HepG2 (cell line): ENCODE results near the gene DRC7.

Experiments
- HOXA3 ChIP-seq: sonication (generic); formaldehyde crosslinking; IDR thresholded peaks from 2 replicates; pipeline ENCODE4 v1.5.0; 2020; ENCODE audit warnings: missing genetic modification reagents
- KAT7 ChIP-seq: IDR thresholded peaks from 2 replicates; pipeline ENCODE4 v1.6.1; 2018; ENCODE audit warnings: borderline replicate concordance, missing compliant biosample characterization
- KDM4B ChIP-seq: sonication (generic); formaldehyde crosslinking; IDR thresholded peaks from 2 replicates; pipeline ENCODE4 v1.4.0; 2020; ENCODE audit warnings: missing genetic modification reagents
- KLF12 ChIP-seq: sonication (generic); formaldehyde crosslinking; IDR thresholded peaks from 2 replicates; pipeline ENCODE4 v1.4.0; 2020; ENCODE audit warnings: missing genetic modification reagents, borderline replicate concordance
- MAFK ChIP-seq, 2 experiments: IDR thresholded peaks in 1 of 2; conservative IDR thresholded peaks in 1 of 2; 2 replicates each; pipeline ENCODE4 v1.6.1; 2011; ENCODE audit warnings: improper control_type of control experiment in 2 of 2, low read length in 2 of 2
- POLR2A ChIP-seq, 2 experiments: IDR thresholded peaks; 2 replicates each; pipeline ENCODE4 v1.6.1; 2011; ENCODE audit warnings: low read depth in 2 of 2, low read length in 2 of 2, mild to moderate bottlenecking in 1 of 2, moderate library complexity in 1 of 2; ENCODE audit not compliant: insufficient read depth in 1 of 2
- ZBTB1 ChIP-seq: sonication (generic); formaldehyde crosslinking; IDR thresholded peaks from 2 replicates; pipeline ENCODE4 v1.4.0; 2020; ENCODE audit warnings: missing genetic modification reagents, borderline replicate concordance
- ZEB1 ChIP-seq: IDR thresholded peaks from 2 replicates; pipeline ENCODE4 v1.6.1; 2012; ENCODE audit warnings: mild to moderate bottlenecking, low read depth, inconsistent platforms; ENCODE audit not compliant: insufficient replicate concordance
- ZNF317 ChIP-seq: sonication (generic); formaldehyde crosslinking; IDR thresholded peaks from 2 replicates; pipeline ENCODE4 v1.5.0; 2020; ENCODE audit warnings: mild to moderate bottlenecking, missing genetic modification reagents
- ZNF768 ChIP-seq: sonication (generic); formaldehyde crosslinking; IDR thresholded peaks from 2 replicates; pipeline ENCODE4 v1.4.0; 2020; ENCODE audit warnings: missing genetic modification reagents
- TF ChIP-seq, protein P1 (sequence below): sonication (generic); formaldehyde crosslinking; IDR thresholded peaks from 2 replicates; pipeline ENCODE4 v1.5.1; 2020; ENCODE audit warnings: missing genetic modification reagents, mild to moderate bottlenecking, borderline replicate concordance
- TF ChIP-seq, protein P2 (sequence below): sonication (generic); formaldehyde crosslinking; IDR thresholded peaks from 2 replicates; pipeline ENCODE4 v1.8.0; 2022; ENCODE audit warnings: missing genetic modification reagents, mild to moderate bottlenecking, moderate library complexity, borderline replicate concordance
- TF ChIP-seq, protein P3 (sequence below): sonication (generic); formaldehyde crosslinking; IDR thresholded peaks from 2 replicates; pipeline ENCODE4 v1.5.0; 2020; ENCODE audit warnings: mild to moderate bottlenecking, missing genetic modification reagents, moderate library complexity

- TF ChIP-seq, protein P1, sequence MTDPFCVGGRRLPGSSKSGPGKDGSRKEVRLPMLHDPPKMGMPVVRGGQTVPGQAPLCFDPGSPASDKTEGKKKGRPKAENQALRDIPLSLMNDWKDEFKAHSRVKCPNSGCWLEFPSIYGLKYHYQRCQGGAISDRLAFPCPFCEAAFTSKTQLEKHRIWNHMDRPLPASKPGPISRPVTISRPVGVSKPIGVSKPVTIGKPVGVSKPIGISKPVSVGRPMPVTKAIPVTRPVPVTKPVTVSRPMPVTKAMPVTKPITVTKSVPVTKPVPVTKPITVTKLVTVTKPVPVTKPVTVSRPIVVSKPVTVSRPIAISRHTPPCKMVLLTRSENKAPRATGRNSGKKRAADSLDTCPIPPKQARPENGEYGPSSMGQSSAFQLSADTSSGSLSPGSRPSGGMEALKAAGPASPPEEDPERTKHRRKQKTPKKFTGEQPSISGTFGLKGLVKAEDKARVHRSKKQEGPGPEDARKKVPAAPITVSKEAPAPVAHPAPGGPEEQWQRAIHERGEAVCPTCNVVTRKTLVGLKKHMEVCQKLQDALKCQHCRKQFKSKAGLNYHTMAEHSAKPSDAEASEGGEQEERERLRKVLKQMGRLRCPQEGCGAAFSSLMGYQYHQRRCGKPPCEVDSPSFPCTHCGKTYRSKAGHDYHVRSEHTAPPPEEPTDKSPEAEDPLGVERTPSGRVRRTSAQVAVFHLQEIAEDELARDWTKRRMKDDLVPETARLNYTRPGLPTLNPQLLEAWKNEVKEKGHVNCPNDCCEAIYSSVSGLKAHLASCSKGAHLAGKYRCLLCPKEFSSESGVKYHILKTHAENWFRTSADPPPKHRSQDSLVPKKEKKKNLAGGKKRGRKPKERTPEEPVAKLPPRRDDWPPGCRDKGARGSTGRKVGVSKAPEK (CRISPR knock-in tag) = no peak
- no peak for TF ChIP-seq POLR2A (IDR thresholded peaks at IDR 0.05; ENCODE audit: insufficient read depth in 1 of 2, low read depth in 2 of 2, low read length in 2 of 2)
- no peak for TF ChIP-seq KLF12 (CRISPR knock-in tag)
- no peak for TF ChIP-seq MAFK (conservative IDR thresholded peaks at IDR 0.05 in 1 of 2, IDR thresholded peaks at IDR 0.05 in 1 of 2; ENCODE audit: low read length in 2 of 2)
- no peak for TF ChIP-seq ZBTB1 (CRISPR knock-in tag)
- TF ChIP-seq, protein P2, sequence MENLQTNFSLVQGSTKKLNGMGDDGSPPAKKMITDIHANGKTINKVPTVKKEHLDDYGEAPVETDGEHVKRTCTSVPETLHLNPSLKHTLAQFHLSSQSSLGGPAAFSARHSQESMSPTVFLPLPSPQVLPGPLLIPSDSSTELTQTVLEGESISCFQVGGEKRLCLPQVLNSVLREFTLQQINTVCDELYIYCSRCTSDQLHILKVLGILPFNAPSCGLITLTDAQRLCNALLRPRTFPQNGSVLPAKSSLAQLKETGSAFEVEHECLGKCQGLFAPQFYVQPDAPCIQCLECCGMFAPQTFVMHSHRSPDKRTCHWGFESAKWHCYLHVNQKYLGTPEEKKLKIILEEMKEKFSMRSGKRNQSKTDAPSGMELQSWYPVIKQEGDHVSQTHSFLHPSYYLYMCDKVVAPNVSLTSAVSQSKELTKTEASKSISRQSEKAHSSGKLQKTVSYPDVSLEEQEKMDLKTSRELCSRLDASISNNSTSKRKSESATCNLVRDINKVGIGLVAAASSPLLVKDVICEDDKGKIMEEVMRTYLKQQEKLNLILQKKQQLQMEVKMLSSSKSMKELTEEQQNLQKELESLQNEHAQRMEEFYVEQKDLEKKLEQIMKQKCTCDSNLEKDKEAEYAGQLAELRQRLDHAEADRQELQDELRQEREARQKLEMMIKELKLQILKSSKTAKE (CRISPR knock-in tag) = no peak
- no peak for TF ChIP-seq HOXA3 (CRISPR knock-in tag)
- no peak for TF ChIP-seq ZNF317 (CRISPR knock-in tag)
- TF ChIP-seq KDM4B (CRISPR knock-in tag) = no peak
- TF ChIP-seq KAT7 (CRISPR knock-in tag) = no peak
- TF ChIP-seq ZEB1 = no peak
- TF ChIP-seq, protein P3, sequence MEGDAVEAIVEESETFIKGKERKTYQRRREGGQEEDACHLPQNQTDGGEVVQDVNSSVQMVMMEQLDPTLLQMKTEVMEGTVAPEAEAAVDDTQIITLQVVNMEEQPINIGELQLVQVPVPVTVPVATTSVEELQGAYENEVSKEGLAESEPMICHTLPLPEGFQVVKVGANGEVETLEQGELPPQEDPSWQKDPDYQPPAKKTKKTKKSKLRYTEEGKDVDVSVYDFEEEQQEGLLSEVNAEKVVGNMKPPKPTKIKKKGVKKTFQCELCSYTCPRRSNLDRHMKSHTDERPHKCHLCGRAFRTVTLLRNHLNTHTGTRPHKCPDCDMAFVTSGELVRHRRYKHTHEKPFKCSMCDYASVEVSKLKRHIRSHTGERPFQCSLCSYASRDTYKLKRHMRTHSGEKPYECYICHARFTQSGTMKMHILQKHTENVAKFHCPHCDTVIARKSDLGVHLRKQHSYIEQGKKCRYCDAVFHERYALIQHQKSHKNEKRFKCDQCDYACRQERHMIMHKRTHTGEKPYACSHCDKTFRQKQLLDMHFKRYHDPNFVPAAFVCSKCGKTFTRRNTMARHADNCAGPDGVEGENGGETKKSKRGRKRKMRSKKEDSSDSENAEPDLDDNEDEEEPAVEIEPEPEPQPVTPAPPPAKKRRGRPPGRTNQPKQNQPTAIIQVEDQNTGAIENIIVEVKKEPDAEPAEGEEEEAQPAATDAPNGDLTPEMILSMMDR = peak; percentile 63
- TF ChIP-seq ZNF768 (CRISPR knock-in tag) = no peak
These were observed 81.3 kb downstream of the DRC7 start for GRCh38 chr16:57775661-57776469.
